Sigmoid colon (tissue), 7 donors: ENCODE measurements around the gene ANGPTL2. TPM values are rescaled to one million over a fixed set of nuclear protein-coding genes. Genes with fewer than 3 reads are reported as not detected.

Experiments
- DNase-seq: peaks from one replicate; pipeline ENCODE4 v3.0.0-alpha.2; 2019
- H3K27ac ChIP-seq, 4 donors: fragments of 200-600 bp; sonication (generic); one replicate each; pipeline ENCODE4 v1.5.1; 2016 to 2019; ENCODE audit warnings: mild to moderate bottlenecking in 1 of 4
- H3K27me3 ChIP-seq, 3 donors: fragments of 200-600 bp; sonication (generic); one replicate each; pipeline ENCODE4 v1.5.1; 2019; ENCODE audit warnings: mild to moderate bottlenecking in 1 of 3
- H3K36me3 ChIP-seq, 4 donors: fragments of 200-600 bp; sonication (generic); one replicate each; pipeline ENCODE4 v1.5.1; 2016 to 2019
- H3K4me1 ChIP-seq, 4 donors: fragments of 200-600 bp; sonication (generic); one replicate each; pipeline ENCODE4 v1.5.1; 2017 to 2019
- H3K4me3 ChIP-seq, 4 donors: fragments of 200-600 bp; sonication (generic); one replicate each; pipeline ENCODE4 v1.5.1; 2017 to 2019; ENCODE audit warnings: mild to moderate bottlenecking in 2 of 4, moderate library complexity in 1 of 4
- H3K9me3 ChIP-seq, 4 donors: fragments of 200-600 bp in 3 of 4; sonication (generic) in 3 of 4; one replicate each; pipeline versions ENCODE4 v1.5.1 to v1.6.1; 2013 to 2019
- EP300 ChIP-seq, 4 donors: sonication (generic); formaldehyde crosslinking; IDR thresholded peaks; one replicate each; pipeline ENCODE4 v1.6.1; 2017; ENCODE audit warnings: antibody characterized with exemption in 4 of 4
- POLR2A ChIP-seq, 2 donors: fragments of 450-650 bp; IDR thresholded peaks; one replicate each; pipeline ENCODE4 v1.6.1; 2016; ENCODE audit warnings: antibody characterized with exemption in 2 of 2, mild to moderate bottlenecking in 2 of 2, moderate library complexity in 2 of 2
- POLR2AphosphoS5 ChIP-seq, 4 donors: sonication (generic); formaldehyde crosslinking; IDR thresholded peaks; one replicate each; pipeline ENCODE4 v1.6.1; 2017; ENCODE audit warnings: antibody characterized with exemption in 4 of 4
- WGBS, 2 donors: extraction: QIAGEN DNeasy Blood & Tissue Kit; methylation state at CpG; one replicate each; pipeline ENCODE4 v1.1.7; 2013; 5-methylcytosine and 5-hydroxymethylcytosine counted together
- intact Hi-C: fragments of 100-400 bp; cut with DNase I; formaldehyde crosslinking; loops from one replicate; pipeline ENCODE4 v1.15.1; 2023
- polyA plus RNA-seq, 3 donors: library from polyadenylated mRNA; stranded (reverse); fragments of 200-250 nt; gene quantifications; one replicate each; pipeline ENCODE4 v1.2.3, GENCODE V29; 2013
- total RNA-seq, 4 donors: library from RNA; depleted of rRNA; stranded (reverse); fragments of >200 nt; gene quantifications; one replicate each; pipeline ENCODE4 v1.1.0, GENCODE V29; 2016
- TF ChIP-seq, protein P1 (sequence below), 4 experiments: fragments of 450-650 bp in 3 of 4; fragments of 200-600 bp in 1 of 4; IDR thresholded peaks; one replicate each; pipeline ENCODE4 v1.5.1; 2016 to 2019; ENCODE audit warnings: antibody characterized with exemption in 4 of 4, mild to moderate bottlenecking in 3 of 4, moderate library complexity in 2 of 4
- donor health status: healthy with polysubstance abuse.
- donor health status: Bipolar disorder and iron deficiency.
- donor health status: healthy.

Gene ANGPTL2
- total and polyA plus RNA-seq, 7 donors: 0.69 to 112 (median 50.5) TPM

DNA sequence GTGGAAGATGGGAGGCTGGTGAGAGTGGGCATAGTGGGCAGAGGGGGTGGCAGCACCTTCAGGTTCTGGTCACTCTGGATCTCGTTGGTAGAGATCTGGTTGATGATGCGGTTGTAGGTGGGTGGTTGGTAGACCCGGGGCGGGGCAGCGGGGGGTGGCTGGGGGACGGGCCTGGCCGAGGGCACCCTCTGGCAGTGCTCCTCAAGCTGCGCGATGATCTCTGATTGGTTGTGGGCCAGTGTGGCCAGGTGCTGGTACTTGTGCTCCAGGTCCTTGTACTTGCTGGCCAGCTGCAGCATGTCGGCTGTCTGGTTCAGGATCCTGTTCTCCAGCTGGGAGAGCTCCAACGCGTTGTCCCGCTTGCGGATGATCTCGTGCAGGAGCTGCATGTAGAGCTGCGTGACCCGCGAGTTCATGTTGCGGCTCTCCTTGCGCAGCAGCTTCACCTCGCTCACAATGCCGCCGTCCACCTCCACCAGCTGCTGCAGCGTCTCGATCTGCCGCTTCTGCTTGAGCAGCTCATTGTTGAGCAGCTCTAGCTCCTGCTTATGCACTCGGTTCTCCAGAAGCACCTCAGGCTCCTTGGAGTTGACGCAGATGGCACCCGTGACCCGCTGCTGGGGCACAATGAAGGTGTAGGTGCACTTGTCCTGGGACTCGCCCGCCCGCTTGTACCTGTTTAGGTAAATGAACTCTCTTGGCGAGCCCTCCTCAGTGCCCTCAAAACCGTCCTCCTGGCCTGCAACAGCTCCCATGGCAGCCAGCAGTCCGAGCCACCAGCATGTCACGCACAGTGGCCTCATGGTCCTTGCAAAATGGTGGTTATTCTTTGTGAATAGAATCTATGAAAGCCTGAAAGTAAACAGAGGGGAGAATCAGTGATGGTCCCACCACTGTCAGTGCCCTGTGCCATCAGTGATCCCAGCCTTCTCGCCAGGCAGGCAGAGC, 14.2 kb downstream of the ANGPTL2 start:
- no peaks in the 10 kb centered on the region for H3K9me3 ChIP-seq
- no peak overlapping the region for H3K4me3 ChIP-seq
- peaks cover 0 to 31% (median 0%) of the 10 kb centered on the region in 4 donors for H3K36me3 ChIP-seq
- 92 to 97% methylated on average over 38 of the region's 38 CpGs for WGBS, 2 donors
- H3K27me3 ChIP-seq: no peaks in the 10 kb centered on the region
- peak; percentile 91 for DNase-seq
- peaks cover 0 to 100% (median 86%) of the 10 kb centered on the region in 4 donors for H3K4me1 ChIP-seq
- no peak for TF ChIP-seq EP300 (IDR thresholded peaks at IDR 0.05)
- peak; percentile 23 to 72 (median 64) for TF ChIP-seq POLR2AphosphoS5 (IDR thresholded peaks at IDR 0.05)
- intact Hi-C loops: loop anchor here (5.0 kb wide), 2 partner anchors 79 to 86 kb away; no protein-coding TSS in a partner anchor
- H3K27ac ChIP-seq: peak overlapping the region; percentile 50 to 95 (median 80)

DNA sequence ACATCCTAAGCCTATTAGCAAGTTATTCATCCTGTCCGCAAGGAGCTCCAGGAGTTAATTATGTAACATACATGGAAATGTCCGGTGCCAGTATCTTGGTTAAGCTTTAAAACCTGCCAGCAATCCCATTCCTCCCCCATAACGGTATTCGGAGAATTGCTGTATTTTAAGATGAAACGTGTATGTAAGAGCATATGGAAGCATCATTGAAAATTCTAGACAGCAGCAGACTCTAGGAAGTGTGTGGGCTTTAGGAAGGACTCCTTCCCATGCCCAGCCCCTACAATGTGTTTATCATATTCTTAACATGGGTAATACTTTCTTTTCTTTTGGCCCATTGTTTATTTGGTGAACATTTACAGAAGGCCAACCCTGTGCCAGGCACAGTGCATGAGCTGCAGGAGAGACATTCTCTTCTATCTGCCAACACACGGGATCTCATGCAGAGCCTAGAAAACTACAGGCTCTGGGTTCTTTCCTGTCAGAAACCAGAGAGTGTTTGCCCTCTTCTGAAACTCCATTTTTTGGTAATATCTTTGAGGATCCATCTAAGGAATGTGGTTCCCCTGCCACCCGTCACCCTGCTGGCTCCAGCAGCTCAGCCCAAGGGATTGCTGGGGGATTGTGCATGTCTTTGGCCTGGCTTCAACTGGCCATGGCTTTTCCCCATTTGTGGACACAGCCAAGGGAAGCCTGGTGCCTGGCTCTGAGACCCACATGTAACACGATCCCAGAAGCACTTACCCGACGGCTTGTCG, 15.1 kb downstream of the ANGPTL2 start:
- Histone ChIP-seq H3K36me3 (peaks cover 0 to 37% (median 0%) of the 10 kb centered on the region in 4 donors), H3K27ac (peak overlapping the region; percentile 47 to 95 (median 80)), H3K4me3 (no peak overlapping the region), H3K27me3 (no peaks in the 10 kb centered on the region), H3K9me3 (no peaks in the 10 kb centered on the region), H3K4me1 (peaks cover 0 to 100% (median 84%) of the 10 kb centered on the region in 4 donors)
- intact Hi-C loops: loop anchor here (5.0 kb wide), 2 partner anchors 80 to 85 kb away; no protein-coding TSS in a partner anchor
- DNase-seq: no peak
- WGBS, 2 donors: 90 to 94% methylated on average over 11 of the region's 11 CpGs
- TF ChIP-seq, protein P1, sequence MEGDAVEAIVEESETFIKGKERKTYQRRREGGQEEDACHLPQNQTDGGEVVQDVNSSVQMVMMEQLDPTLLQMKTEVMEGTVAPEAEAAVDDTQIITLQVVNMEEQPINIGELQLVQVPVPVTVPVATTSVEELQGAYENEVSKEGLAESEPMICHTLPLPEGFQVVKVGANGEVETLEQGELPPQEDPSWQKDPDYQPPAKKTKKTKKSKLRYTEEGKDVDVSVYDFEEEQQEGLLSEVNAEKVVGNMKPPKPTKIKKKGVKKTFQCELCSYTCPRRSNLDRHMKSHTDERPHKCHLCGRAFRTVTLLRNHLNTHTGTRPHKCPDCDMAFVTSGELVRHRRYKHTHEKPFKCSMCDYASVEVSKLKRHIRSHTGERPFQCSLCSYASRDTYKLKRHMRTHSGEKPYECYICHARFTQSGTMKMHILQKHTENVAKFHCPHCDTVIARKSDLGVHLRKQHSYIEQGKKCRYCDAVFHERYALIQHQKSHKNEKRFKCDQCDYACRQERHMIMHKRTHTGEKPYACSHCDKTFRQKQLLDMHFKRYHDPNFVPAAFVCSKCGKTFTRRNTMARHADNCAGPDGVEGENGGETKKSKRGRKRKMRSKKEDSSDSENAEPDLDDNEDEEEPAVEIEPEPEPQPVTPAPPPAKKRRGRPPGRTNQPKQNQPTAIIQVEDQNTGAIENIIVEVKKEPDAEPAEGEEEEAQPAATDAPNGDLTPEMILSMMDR (IDR thresholded peaks at IDR 0.05): no peak
- peak in 2 of 4 donors; percentile 20 to 33 for TF ChIP-seq POLR2AphosphoS5 (IDR thresholded peaks at IDR 0.05)

DNA sequence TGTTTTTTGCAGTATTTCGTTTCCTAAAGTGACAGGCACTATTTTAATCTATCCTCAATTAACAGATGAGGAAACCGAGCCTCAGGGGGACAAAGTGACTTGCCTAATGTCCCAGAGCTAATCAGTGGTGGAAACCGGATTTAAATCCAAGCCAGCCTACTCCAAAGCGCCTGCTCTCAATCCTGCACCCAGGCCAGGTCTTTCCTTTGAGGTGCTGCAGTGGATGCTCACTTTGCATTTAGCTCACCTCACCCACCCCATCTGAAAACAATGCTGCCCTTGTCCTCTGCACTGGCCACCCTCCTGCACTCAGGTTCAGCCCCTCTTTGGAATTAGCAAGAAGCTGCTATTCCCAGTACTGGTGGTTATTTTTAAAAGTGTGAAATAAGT, 16.0 kb downstream of the ANGPTL2 start:
- TF ChIP-seq EP300 (IDR thresholded peaks at IDR 0.05) (no peak), POLR2A (IDR thresholded peaks at IDR 0.05) (no peak), POLR2AphosphoS5 (IDR thresholded peaks at IDR 0.05) (no peak)
- TF ChIP-seq, protein P1 (IDR thresholded peaks at IDR 0.05): no peak
- Histone ChIP-seq H3K27ac (peak overlapping the region; percentile 36 to 95 (median 80)), H3K4me1 (peaks cover 0 to 100% (median 84%) of the 10 kb centered on the region in 4 donors), H3K9me3 (no peaks in the 10 kb centered on the region), H3K4me3 (no peak overlapping the region), H3K36me3 (peaks cover 0 to 37% (median 0%) of the 10 kb centered on the region in 4 donors), H3K27me3 (no peaks in the 10 kb centered on the region)
- WGBS, 2 donors: 88 to 95% methylated on average over 4 of the region's 4 CpGs
- intact Hi-C loops: loop anchor here (5.0 kb wide), 2 partner anchors 81 to 84 kb away; no protein-coding TSS in a partner anchor
- DNase-seq: no peak

DNA sequence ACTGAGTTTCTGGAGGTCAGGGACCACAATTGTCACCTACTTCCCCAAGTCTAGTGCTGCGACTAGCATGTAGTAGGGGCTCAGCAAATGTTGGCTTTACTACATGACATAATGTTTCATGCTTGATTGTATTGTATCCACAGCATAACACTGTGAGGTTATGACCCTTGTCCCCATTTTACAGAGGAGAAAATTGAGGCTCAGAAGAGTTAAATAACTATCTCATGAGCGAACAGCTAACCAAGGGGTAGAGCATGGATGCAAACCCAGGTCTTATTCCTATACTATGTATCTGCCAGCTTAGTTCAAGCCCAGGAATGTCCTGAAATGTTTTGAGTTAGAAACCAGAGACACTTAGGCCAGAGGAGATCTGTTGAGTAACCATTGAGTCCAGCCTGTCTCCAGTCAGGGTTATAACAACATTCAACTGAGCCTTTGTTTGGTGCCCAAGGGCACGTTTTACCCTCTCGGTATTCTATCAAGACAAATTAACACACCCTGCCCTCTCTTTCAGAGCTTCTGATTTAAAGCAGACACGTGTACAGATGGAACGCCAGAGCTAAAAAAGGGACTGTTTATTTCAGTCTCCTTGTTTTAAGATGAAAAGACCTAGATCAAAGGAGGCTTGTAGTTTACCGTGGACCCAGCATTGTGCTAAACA, 16.5 kb downstream of the ANGPTL2 start:
- WGBS, 2 donors: 86 to 92% methylated on average over 7 of the region's 7 CpGs
- TF ChIP-seq EP300 (IDR thresholded peaks at IDR 0.05) (peak in 1 of 4 donors; percentile 1), POLR2AphosphoS5 (IDR thresholded peaks at IDR 0.05) (peak in 3 of 4 donors; percentile 13 to 64 (median 40)), POLR2A (IDR thresholded peaks at IDR 0.05) (no peak)
- TF ChIP-seq, protein P1 (IDR thresholded peaks at IDR 0.05): no peak
- no peaks in the 10 kb centered on the region for H3K9me3 ChIP-seq
- intact Hi-C loops: loop anchor here (5.0 kb wide), 2 partner anchors 81 to 84 kb away; no protein-coding TSS in a partner anchor
- peaks cover 0 to 100% (median 86%) of the 10 kb centered on the region in 4 donors for H3K4me1 ChIP-seq
- H3K27me3 ChIP-seq: no peaks in the 10 kb centered on the region
- no peak overlapping the region for H3K4me3 ChIP-seq
- peaks cover 0 to 37% (median 0%) of the 10 kb centered on the region in 4 donors for H3K36me3 ChIP-seq
- no peak for DNase-seq
- H3K27ac ChIP-seq: peak overlapping the region; percentile 36 to 95 (median 80)
